Cerebellar nuclear complex (tissue), 1 donor: ENCODE data around the gene DYNLRB2.
A peak's percentile ranks its signal among the peaks of the same experiment; 100 is the strongest.

Experiments
- DNase-seq, 2 experiments: peaks; one replicate each; lab custom pipeline; 2025; lab: John Stamatoyannopoulos, UW

DYNLRB2 gene

GRCh38 chr16:80552277-80552676, 11.5 kb downstream of the DYNLRB2 start:
- no peak for DNase-seq

GRCh38 chr16:80554033-80554432, 13.2 kb downstream of the DYNLRB2 start:
- peak; percentile 87 to 96 for DNase-seq

GRCh38 chr16:80556481-80556880, 15.7 kb downstream of the DYNLRB2 start:
- DNase-seq = no peak

GRCh38 chr16:80557037-80557436, 16.2 kb downstream of the DYNLRB2 start:
- DNase-seq = no peak

GRCh38 chr16:80559369-80559768, 18.6 kb downstream of the DYNLRB2 start:
- no peak for DNase-seq

GRCh38 chr16:80563066-80563465, 22.3 kb downstream of the DYNLRB2 start:
- DNase-seq = peak; percentile 80 to 90

- DNase-seq = no peak
Observed at GRCh38 chr16:80564394-80564793, 23.6 kb downstream of the DYNLRB2 start.

GRCh38 chr16:80569440-80570105, 28.8 kb downstream of the DYNLRB2 start:
- DNase-seq = no peak

GRCh38 chr16:80570106-80570478, 29.3 kb downstream of the DYNLRB2 start:
- DNase-seq = no peak

- DNase-seq = no peak
Observed at GRCh38 chr16:80573700-80574120, 32.9 kb downstream of the DYNLRB2 start.

- no peak for DNase-seq
Observed at GRCh38 chr16:80576343-80576912, 35.6 kb downstream of the DYNLRB2 start.

GRCh38 chr16:80577485-80578280, 36.9 kb downstream of the DYNLRB2 start:
- DNase-seq = peak; percentile 78 to 92

- DNase-seq = no peak
Observed at GRCh38 chr16:80580109-80580832, 39.5 kb downstream of the DYNLRB2 start.

GRCh38 chr16:80583466-80583865, 42.7 kb downstream of the DYNLRB2 start:
- no peak for DNase-seq

GRCh38 chr16:80585764-80586163, 45.0 kb downstream of the DYNLRB2 start:
- DNase-seq = no peak

GRCh38 chr16:80586476-80586875, 45.7 kb downstream of the DYNLRB2 start:
- DNase-seq = no peak

GRCh38 chr16:80587071-80587470, 46.3 kb downstream of the DYNLRB2 start:
- no peak for DNase-seq

- no peak for DNase-seq
Observed at GRCh38 chr16:80591071-80591915, 50.5 kb downstream of the DYNLRB2 start.

GRCh38 chr16:80592273-80592672, 51.5 kb downstream of the DYNLRB2 start:
- DNase-seq = no peak

- DNase-seq = no peak
Observed at GRCh38 chr16:80594756-80595155, 54.0 kb downstream of the DYNLRB2 start.

- DNase-seq = no peak
Observed at GRCh38 chr16:80596507-80597207, 55.9 kb downstream of the DYNLRB2 start.
